Endodermal cell (in vitro differentiated cells): ENCODE data around the gene CHAF1B. TPM values are rescaled to one million over a fixed set of nuclear protein-coding genes. Genes with fewer than 3 reads are reported as not detected.

Experiments used
- DNase-seq: peaks from one replicate; pipeline ENCODE4 v3.0.0-alpha.2; 2017
- H3K27ac ChIP-seq: 2 replicates; pipeline ENCODE4 v1.5.1; 2013; ENCODE audit warnings: mild to moderate bottlenecking, low read depth, low read length, moderate library complexity
- H3K27me3 ChIP-seq: 2 replicates; pipeline ENCODE4 v1.6.1; 2013; ENCODE audit warnings: mild to moderate bottlenecking, low read length, moderate library complexity; ENCODE audit not compliant: insufficient read depth, control insufficient read depth, poor library complexity, severe bottlenecking
- H3K36me3 ChIP-seq: 2 replicates; pipeline ENCODE4 v1.7.0; 2013; ENCODE audit warnings: mild to moderate bottlenecking, low read length, moderate library complexity; ENCODE audit not compliant: control insufficient read depth, insufficient read depth
- H3K4me1 ChIP-seq: one replicate; pipeline ENCODE4 v1.7.0; 2013; ENCODE audit warnings: low read length; ENCODE audit not compliant: control insufficient read depth, insufficient read depth
- H3K4me3 ChIP-seq: 2 replicates; pipeline ENCODE4 v1.5.1; 2013; ENCODE audit warnings: mild to moderate bottlenecking, low read length, moderate library complexity
- H3K9ac ChIP-seq: 2 replicates; pipeline ENCODE4 v1.6.1; 2013; ENCODE audit warnings: mild to moderate bottlenecking, low read length, moderate library complexity; ENCODE audit not compliant: poor library complexity, severe bottlenecking; ENCODE audit errors: extremely low read depth
- H3K9me3 ChIP-seq: 2 replicates; pipeline ENCODE4 v1.6.1; 2013; ENCODE audit warnings: mild to moderate bottlenecking, low read length, moderate library complexity; ENCODE audit not compliant: control insufficient read depth
- H3K27ac Mint-ChIP-seq: 2 replicates; pipeline ENCODE4 v1.8.0; 2020; ENCODE audit warnings: mixed read lengths
- H3K27me3 Mint-ChIP-seq: 2 replicates; pipeline ENCODE4 v1.8.0; 2021; ENCODE audit warnings: mild to moderate bottlenecking, mixed read lengths; ENCODE audit not compliant: insufficient read depth
- H3K36me3 Mint-ChIP-seq: 2 replicates; pipeline ENCODE4 v1.8.0; 2020; ENCODE audit warnings: low read depth, mixed read lengths
- H3K4me1 Mint-ChIP-seq: 2 replicates; pipeline ENCODE4 v1.8.0; 2020; ENCODE audit warnings: mixed read lengths
- H3K4me3 Mint-ChIP-seq: 2 replicates; pipeline ENCODE4 v1.8.0; 2020; ENCODE audit warnings: mild to moderate bottlenecking, moderate library complexity, mixed read lengths
- H3K9me3 Mint-ChIP-seq: 2 replicates; pipeline ENCODE4 v1.8.0; 2020; ENCODE audit warnings: mild to moderate bottlenecking, mixed read lengths
- WGBS, 2 experiments: methylation state at CpG; one replicate each; pipeline versions ENCODE4 v1.1.5 to v1.1.7; 2013; ENCODE audit warnings: missing lambda C conversion rate in 2 of 2, mixed read lengths in 1 of 2; ENCODE audit not compliant: insufficient coverage in 1 of 2, insufficient read length in 1 of 2; 5-methylcytosine and 5-hydroxymethylcytosine counted together
- total RNA-seq, 2 donors: library from RNA; stranded (reverse); fragmentation: NEBNext Ultra II Directional in 1 of 2; extraction: Animal tissue kit (Norgen Biotek cat#: 25700) in 1 of 2; gene quantifications; 2 replicates in 1 of 2; 3 replicates in 1 of 2; pipeline ENCODE4 v1.2.1, GENCODE V29; 2021
- TF ChIP-seq, protein P1 (sequence below): fragments of 200-600 bp; sonication (generic); conservative IDR thresholded peaks from 2 replicates; pipeline ENCODE4 v1.5.0; 2021; ENCODE audit warnings: antibody characterized with exemption, mild to moderate bottlenecking

CHAF1B gene
- total RNA-seq, 2 donors from 2014 or later: 16.3 to 27.1 TPM

DNA sequence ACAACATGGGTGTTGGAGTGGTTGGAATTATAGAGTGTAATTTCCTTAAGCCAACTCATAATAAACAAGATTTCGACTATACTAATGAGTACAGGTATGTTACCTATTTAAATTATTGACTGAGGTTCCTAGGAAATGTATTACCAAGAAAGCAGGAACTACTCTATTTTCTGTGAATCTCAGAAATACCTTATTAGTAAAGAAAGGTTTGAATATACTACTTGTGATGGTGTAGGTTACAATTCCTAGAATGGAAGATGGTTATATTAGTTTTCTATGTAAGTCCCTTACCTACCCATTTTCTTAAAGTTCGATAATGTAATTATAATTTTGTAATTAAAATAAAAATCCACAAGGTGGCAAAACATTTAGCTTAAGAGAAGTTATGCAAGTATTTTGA, 35.9 kb upstream of the CHAF1B start:
- H3K36me3 ChIP-seq: peaks cover 79% of the 10 kb centered on the region
- no peak overlapping the region for H3K9ac ChIP-seq
- Mint-ChIP-seq H3K27me3 (no peaks in the 10 kb centered on the region), H3K4me1 (no peaks in the 10 kb centered on the region), H3K9me3 (no peaks in the 10 kb centered on the region), H3K27ac (no peak overlapping the region), H3K4me3 (no peak overlapping the region), H3K36me3 (peaks cover 65% of the 10 kb centered on the region)
- no CpG with 5 or more reads among the region's 2 CpGs for WGBS, 2 experiments
- H3K4me1 ChIP-seq: no peaks in the 10 kb centered on the region
- no peak for DNase-seq
- H3K4me3 ChIP-seq: no peak overlapping the region
- H3K9me3 ChIP-seq: no peaks in the 10 kb centered on the region
- no peaks in the 10 kb centered on the region for H3K27me3 ChIP-seq
- H3K27ac ChIP-seq: no peak overlapping the region
- TF ChIP-seq, protein P1, sequence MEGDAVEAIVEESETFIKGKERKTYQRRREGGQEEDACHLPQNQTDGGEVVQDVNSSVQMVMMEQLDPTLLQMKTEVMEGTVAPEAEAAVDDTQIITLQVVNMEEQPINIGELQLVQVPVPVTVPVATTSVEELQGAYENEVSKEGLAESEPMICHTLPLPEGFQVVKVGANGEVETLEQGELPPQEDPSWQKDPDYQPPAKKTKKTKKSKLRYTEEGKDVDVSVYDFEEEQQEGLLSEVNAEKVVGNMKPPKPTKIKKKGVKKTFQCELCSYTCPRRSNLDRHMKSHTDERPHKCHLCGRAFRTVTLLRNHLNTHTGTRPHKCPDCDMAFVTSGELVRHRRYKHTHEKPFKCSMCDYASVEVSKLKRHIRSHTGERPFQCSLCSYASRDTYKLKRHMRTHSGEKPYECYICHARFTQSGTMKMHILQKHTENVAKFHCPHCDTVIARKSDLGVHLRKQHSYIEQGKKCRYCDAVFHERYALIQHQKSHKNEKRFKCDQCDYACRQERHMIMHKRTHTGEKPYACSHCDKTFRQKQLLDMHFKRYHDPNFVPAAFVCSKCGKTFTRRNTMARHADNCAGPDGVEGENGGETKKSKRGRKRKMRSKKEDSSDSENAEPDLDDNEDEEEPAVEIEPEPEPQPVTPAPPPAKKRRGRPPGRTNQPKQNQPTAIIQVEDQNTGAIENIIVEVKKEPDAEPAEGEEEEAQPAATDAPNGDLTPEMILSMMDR: no peak

DNA sequence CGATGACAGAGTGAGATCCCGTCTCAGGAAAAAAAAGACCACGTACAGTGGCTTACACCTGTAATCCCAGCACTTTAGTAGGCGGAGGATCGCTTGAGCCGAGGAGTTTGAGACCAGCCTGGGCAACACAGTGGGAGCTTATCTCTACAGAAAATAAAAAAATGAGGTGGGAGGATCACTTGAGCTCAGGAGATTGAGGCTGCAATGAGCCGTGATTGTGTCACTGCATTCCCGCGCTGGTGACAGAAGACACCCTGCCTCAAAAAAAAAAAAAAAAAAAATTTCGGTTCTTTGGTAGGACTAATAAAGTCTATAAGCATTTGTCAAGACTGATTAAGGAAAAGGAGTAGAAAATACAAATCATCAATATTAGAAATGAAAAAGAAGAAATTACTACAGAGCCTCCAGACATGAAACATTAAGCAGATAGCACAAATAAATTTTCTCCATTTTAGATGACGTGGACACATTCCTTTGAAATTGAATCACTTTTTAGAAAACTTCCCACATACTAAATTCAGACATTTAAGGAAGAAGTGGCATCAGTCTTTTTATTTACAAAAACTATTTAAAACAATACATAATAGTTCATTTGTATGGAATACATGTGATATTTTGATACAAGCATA, 34.8 kb upstream of the CHAF1B start:
- peak; percentile 48 for DNase-seq
- no peak overlapping the region for H3K4me3 ChIP-seq
- H3K27ac ChIP-seq: no peak overlapping the region
- H3K9me3 ChIP-seq: no peaks in the 10 kb centered on the region
- Mint-ChIP-seq H3K9me3 (no peaks in the 10 kb centered on the region), H3K36me3 (peaks cover 67% of the 10 kb centered on the region), H3K4me1 (no peaks in the 10 kb centered on the region), H3K27ac (peak overlapping the region; percentile 78), H3K27me3 (no peaks in the 10 kb centered on the region), H3K4me3 (no peak overlapping the region)
- TF ChIP-seq, protein P1: no peak
- H3K27me3 ChIP-seq: no peaks in the 10 kb centered on the region
- peaks cover 79% of the 10 kb centered on the region for H3K36me3 ChIP-seq
- 93 to 95% methylated on average over 10 of the region's 11 CpGs for WGBS, 2 experiments
- no peaks in the 10 kb centered on the region for H3K4me1 ChIP-seq
- no peak overlapping the region for H3K9ac ChIP-seq

GRCh38 chr21:36354918-36355680, 30.1 kb upstream of the CHAF1B start:
- H3K4me3 ChIP-seq: no peak overlapping the region
- Mint-ChIP-seq H3K4me3 (no peak overlapping the region), H3K4me1 (no peaks in the 10 kb centered on the region), H3K27ac (no peak overlapping the region), H3K27me3 (no peaks in the 10 kb centered on the region), H3K9me3 (no peaks in the 10 kb centered on the region), H3K36me3 (peaks cover 49% of the 10 kb centered on the region)
- no peak overlapping the region for H3K27ac ChIP-seq
- H3K9ac ChIP-seq: no peak overlapping the region
- DNase-seq: no peak
- 94% methylated on average over 5 of the region's 5 CpGs for whole genome bisulfite sequencing, 2 experiments
- TF ChIP-seq, protein P1: no peak
- H3K4me1 ChIP-seq: no peaks in the 10 kb centered on the region
- no peaks in the 10 kb centered on the region for H3K9me3 ChIP-seq
- H3K27me3 ChIP-seq: no peaks in the 10 kb centered on the region
- H3K36me3 ChIP-seq: peaks cover 82% of the 10 kb centered on the region
